Stomach (tissue), 9 donors: ENCODE measurements around the gene GCN1. TPM values are rescaled to one million over a fixed set of nuclear protein-coding genes. Genes with fewer than 3 reads are reported as not detected.

Experiments
- DNase-seq, 2 donors: peaks; one replicate each; pipeline versions ENCODE4 v3.0.0 to v3.0.0-alpha.2; 2013 to 2019
- H3K27ac ChIP-seq, 5 donors: fragments of 200-600 bp in 4 of 5; sonication (generic) in 4 of 5; one replicate each; pipeline ENCODE4 v1.5.1; 2013 to 2019; ENCODE audit warnings: mild to moderate bottlenecking in 1 of 5, moderate library complexity in 1 of 5
- H3K27me3 ChIP-seq, 3 donors: fragments of 200-600 bp; sonication (generic); one replicate each; pipeline ENCODE4 v1.5.1; 2017 to 2019; ENCODE audit warnings: mixed run types in 1 of 3
- H3K36me3 ChIP-seq, 4 donors: fragments of 200-600 bp; sonication (generic); 1 replicate in 3 of 4; 2 replicates in 1 of 4; pipeline ENCODE4 v1.5.1; 2016 to 2019
- H3K4me1 ChIP-seq, 4 donors: fragments of 200-600 bp; sonication (generic); one replicate each; pipeline ENCODE4 v1.5.1; 2016 to 2019
- H3K4me3 ChIP-seq, 4 donors: fragments of 200-600 bp; sonication (generic) in 3 of 4; one replicate each; pipeline ENCODE4 v1.5.1; 2016 to 2019; ENCODE audit warnings: mild to moderate bottlenecking in 1 of 4
- H3K9me3 ChIP-seq, 4 donors: fragments of 200-600 bp; sonication (generic); one replicate each; pipeline ENCODE4 v1.5.1; 2016 to 2019
- CTCF ChIP-seq, 7 experiments: fragments of 450-650 bp in 4 of 7; fragments of 200-600 bp in 3 of 7; sonication (generic) in 3 of 7; IDR thresholded peaks; one replicate each; pipeline ENCODE4 v1.5.1; 2016 to 2019; ENCODE audit warnings: antibody characterized with exemption in 7 of 7, control low read depth in 2 of 7, mild to moderate bottlenecking in 1 of 7
- EP300 ChIP-seq: sonication (generic); formaldehyde crosslinking; IDR thresholded peaks from one replicate; pipeline ENCODE4 v1.6.1; 2017; ENCODE audit warnings: antibody characterized with exemption
- POLR2A ChIP-seq, 4 donors: fragments of 450-650 bp; IDR thresholded peaks; one replicate each; pipeline ENCODE4 v1.6.1; 2016; ENCODE audit warnings: antibody characterized with exemption in 4 of 4, control low read depth in 2 of 4, mild to moderate bottlenecking in 1 of 4, moderate library complexity in 1 of 4
- POLR2AphosphoS5 ChIP-seq, 3 donors: sonication (generic); formaldehyde crosslinking; IDR thresholded peaks; one replicate each; pipeline ENCODE4 v1.6.1; 2016; ENCODE audit warnings: antibody characterized with exemption in 3 of 3
- WGBS, 5 donors: extraction: QIAGEN DNeasy Blood & Tissue Kit in 3 of 5; methylation state at CpG; one replicate each; pipeline versions ENCODE4 v1.1.5 to v1.1.7; 2013 to 2018; 5-methylcytosine and 5-hydroxymethylcytosine counted together
- intact Hi-C: fragments of 100-400 bp; cut with DNase I; formaldehyde crosslinking; loops from one replicate; pipeline ENCODE4 v1.15.1; 2023; ENCODE audit warnings: low total_unique reads
- polyA plus RNA-seq, 3 donors: library from polyadenylated mRNA; stranded (reverse); fragments of 200-250 nt; gene quantifications; one replicate each; pipeline ENCODE4 v1.2.3, GENCODE V29; 2013
- total RNA-seq, 5 donors: library from RNA; depleted of rRNA; stranded (reverse); fragments of >200 nt; gene quantifications; one replicate each; pipeline versions ENCODE4 v1.1.0 to v1.2.3, GENCODE V29; 2014 to 2016
- donor health status: healthy with polysubstance abuse.
- donor health status: Bipolar disorder and iron deficiency.
- donor health status: healthy.

The GCN1 gene
- total and polyA plus RNA-seq, 8 donors = 8.7 to 226 (median 98.1) TPM

DNA sequence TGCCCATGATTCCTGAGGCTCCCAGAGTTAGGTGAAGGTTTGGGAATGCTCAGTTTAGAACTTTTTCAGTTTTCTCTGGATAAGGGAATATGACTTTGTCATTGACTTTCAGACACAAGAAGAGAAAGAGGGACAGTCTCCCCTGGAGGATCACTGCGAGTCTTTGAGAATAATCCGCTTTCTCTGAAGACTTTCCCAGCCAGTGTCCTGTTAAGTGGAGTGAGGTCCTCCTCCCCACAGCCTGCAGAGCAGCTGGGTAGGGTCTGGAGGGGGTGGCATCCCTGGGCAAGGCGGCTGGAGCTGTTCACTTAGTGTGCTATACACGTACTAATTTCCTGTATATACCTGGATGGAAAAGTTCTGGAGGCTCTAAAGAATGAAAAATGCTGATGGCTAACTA, 69.5 kb downstream of the GCN1 start:
- intact Hi-C loops = no loop called here
- Histone ChIP-seq H3K27ac (no peak overlapping the region), H3K4me1 (peaks cover 0 to 26% (median 5%) of the 10 kb centered on the region in 4 donors), H3K4me3 (no peak overlapping the region), H3K36me3 (peaks cover 27 to 51% (median 43%) of the 10 kb centered on the region in 4 donors), H3K27me3 (no peaks in the 10 kb centered on the region), H3K9me3 (no peaks in the 10 kb centered on the region)
- TF ChIP-seq POLR2AphosphoS5 (IDR thresholded peaks at IDR 0.05) = no peak
- no peak for TF ChIP-seq CTCF (IDR thresholded peaks at IDR 0.05)
- no peak for TF ChIP-seq EP300
- TF ChIP-seq POLR2A (IDR thresholded peaks at IDR 0.05) = no peak
- DNase-seq = no peak
- WGBS, 5 donors = 87 to 92% (median 89%) methylated on average over 4 of the region's 4 CpGs

GRCh38 chr12:120121766-120122293, 72.7 kb downstream of the GCN1 start:
- WGBS, 5 donors = 42 to 68% (median 53%) methylated on average over 4 of the region's 4 CpGs
- Histone ChIP-seq H3K27ac (no peak overlapping the region), H3K27me3 (no peaks in the 10 kb centered on the region), H3K4me3 (no peak overlapping the region), H3K9me3 (no peaks in the 10 kb centered on the region), H3K36me3 (peaks cover 0 to 19% (median 11%) of the 10 kb centered on the region in 4 donors), H3K4me1 (peaks cover 20 to 43% (median 31%) of the 10 kb centered on the region in 4 donors)
- TF ChIP-seq POLR2A (IDR thresholded peaks at IDR 0.05) = no peak
- TF ChIP-seq EP300 = no peak
- TF ChIP-seq POLR2AphosphoS5 (IDR thresholded peaks at IDR 0.05) = no peak
- TF ChIP-seq CTCF (IDR thresholded peaks at IDR 0.05) = no peak
- no peak for DNase-seq
- intact Hi-C loops = no loop called here

GRCh38 chr12:120121343-120121742, 73.2 kb downstream of the GCN1 start:
- Histone ChIP-seq H3K4me1 (peaks cover 20 to 39% (median 31%) of the 10 kb centered on the region in 4 donors), H3K9me3 (no peaks in the 10 kb centered on the region), H3K27me3 (no peaks in the 10 kb centered on the region), H3K27ac (no peak overlapping the region), H3K4me3 (no peak overlapping the region), H3K36me3 (peaks cover 0 to 14% (median 6%) of the 10 kb centered on the region in 4 donors)
- no peak for DNase-seq
- no peak for TF ChIP-seq POLR2AphosphoS5 (IDR thresholded peaks at IDR 0.05)
- WGBS, 5 donors = 55 to 72% (median 68%) methylated on average over 2 of the region's 2 CpGs
- intact Hi-C loops = no loop called here

GRCh38 chr12:120119271-120119973, 75.1 kb downstream of the GCN1 start:
- Histone ChIP-seq H3K4me3 (no peak overlapping the region), H3K4me1 (peaks cover 36 to 51% (median 47%) of the 10 kb centered on the region in 4 donors), H3K27ac (peak overlapping the region in 4 of 5 donors; percentile 42 to 98 (median 97)), H3K36me3 (peaks cover 0 to 5% (median under 1%) of the 10 kb centered on the region in 4 donors), H3K9me3 (no peaks in the 10 kb centered on the region), H3K27me3 (no peaks in the 10 kb centered on the region)
- TF ChIP-seq CTCF (IDR thresholded peaks at IDR 0.05) (no peak), POLR2A (IDR thresholded peaks at IDR 0.05) (no peak), EP300 (no peak), POLR2AphosphoS5 (IDR thresholded peaks at IDR 0.05) (no peak)
- DNase-seq = no peak
- intact Hi-C loops = no loop called here
- WGBS, 5 donors = 71 to 84% (median 80%) methylated on average over 9 of the region's 9 CpGs
